ENCODE data around the gene ABHD17C. TPM values are rescaled to one million over a fixed set of nuclear protein-coding genes. Genes with fewer than 3 reads are reported as not detected.

The ABHD17C gene
- total RNA-seq, 2 donors from 2014 or later = 20.9 to 21.5 TPM

DNA sequence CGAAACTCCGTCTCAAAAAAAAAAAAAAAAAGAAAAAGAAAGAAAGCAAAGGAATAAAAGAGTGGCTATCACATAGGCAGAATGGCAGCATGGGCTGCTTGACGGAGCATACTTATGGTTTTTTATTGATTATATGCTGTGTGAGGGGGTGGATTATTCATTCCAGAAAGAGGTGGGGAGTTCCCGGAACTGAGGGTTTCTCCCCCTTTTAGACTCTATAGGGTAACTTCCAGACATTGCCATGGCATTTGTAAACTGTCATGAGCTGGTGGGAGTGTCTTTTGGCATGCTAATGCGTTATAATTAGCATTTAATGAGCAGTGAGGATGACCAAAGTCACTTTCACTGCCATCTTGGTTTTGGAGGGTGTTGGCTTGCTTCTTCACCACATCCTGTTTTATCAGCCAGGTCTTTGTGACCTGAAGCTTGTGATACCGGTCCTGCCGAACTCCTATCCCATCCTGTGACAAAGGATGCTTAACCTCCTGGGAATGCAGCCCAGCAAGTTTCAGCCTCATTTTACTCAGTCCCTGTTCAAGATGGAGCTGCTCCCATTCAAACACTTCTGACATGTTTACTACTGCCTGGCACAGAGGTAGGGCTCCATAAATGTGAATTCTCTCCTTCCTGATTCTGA is 15.8 kb upstream of the ABHD17C start:
- DNase-seq = no peak
- TF ChIP-seq, protein P1, sequence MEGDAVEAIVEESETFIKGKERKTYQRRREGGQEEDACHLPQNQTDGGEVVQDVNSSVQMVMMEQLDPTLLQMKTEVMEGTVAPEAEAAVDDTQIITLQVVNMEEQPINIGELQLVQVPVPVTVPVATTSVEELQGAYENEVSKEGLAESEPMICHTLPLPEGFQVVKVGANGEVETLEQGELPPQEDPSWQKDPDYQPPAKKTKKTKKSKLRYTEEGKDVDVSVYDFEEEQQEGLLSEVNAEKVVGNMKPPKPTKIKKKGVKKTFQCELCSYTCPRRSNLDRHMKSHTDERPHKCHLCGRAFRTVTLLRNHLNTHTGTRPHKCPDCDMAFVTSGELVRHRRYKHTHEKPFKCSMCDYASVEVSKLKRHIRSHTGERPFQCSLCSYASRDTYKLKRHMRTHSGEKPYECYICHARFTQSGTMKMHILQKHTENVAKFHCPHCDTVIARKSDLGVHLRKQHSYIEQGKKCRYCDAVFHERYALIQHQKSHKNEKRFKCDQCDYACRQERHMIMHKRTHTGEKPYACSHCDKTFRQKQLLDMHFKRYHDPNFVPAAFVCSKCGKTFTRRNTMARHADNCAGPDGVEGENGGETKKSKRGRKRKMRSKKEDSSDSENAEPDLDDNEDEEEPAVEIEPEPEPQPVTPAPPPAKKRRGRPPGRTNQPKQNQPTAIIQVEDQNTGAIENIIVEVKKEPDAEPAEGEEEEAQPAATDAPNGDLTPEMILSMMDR (conservative IDR thresholded peaks at IDR 0.05) = no peak
- no peak overlapping the region for H3K4me3 ChIP-seq (ENCODE audit: low read length)
- H3K9ac ChIP-seq (ENCODE audit: extremely low read depth, low read length, poor library complexity, severe bottlenecking) = no peak overlapping the region
- H3K27ac Mint-ChIP-seq = no peak overlapping the region
- peaks cover 12% of the 10 kb centered on the region for H3K4me1 ChIP-seq (ENCODE audit: control insufficient read depth, insufficient read depth, low read length)
- H3K27me3 ChIP-seq (ENCODE audit: control insufficient read depth, insufficient read depth, low read length, poor library complexity, severe bottlenecking) = no peaks in the 10 kb centered on the region
- WGBS, 2 experiments (ENCODE audit: insufficient coverage in 1 of 2, insufficient read length in 1 of 2) = 86 to 100% methylated on average over 2 to 7 of the region's 7 CpGs
- H3K4me1 Mint-ChIP-seq = peaks cover 22% of the 10 kb centered on the region
- no peaks in the 10 kb centered on the region for H3K9me3 Mint-ChIP-seq
- no peaks in the 10 kb centered on the region for H3K36me3 Mint-ChIP-seq (ENCODE audit: low read depth)
- H3K27ac ChIP-seq (ENCODE audit: low read depth, low read length) = no peak overlapping the region
- H3K9me3 ChIP-seq (ENCODE audit: control insufficient read depth, low read length) = no peaks in the 10 kb centered on the region
- no peak overlapping the region for H3K4me3 Mint-ChIP-seq
- no peaks in the 10 kb centered on the region for H3K36me3 ChIP-seq (ENCODE audit: control insufficient read depth, insufficient read depth, low read length)
- no peaks in the 10 kb centered on the region for H3K27me3 Mint-ChIP-seq (ENCODE audit: insufficient read depth)

- Mint-ChIP-seq H3K4me3 (no peak overlapping the region), H3K27ac (no peak overlapping the region), H3K4me1 (peaks cover 18% of the 10 kb centered on the region), H3K9me3 (no peaks in the 10 kb centered on the region), H3K27me3 (ENCODE audit: insufficient read depth) (no peaks in the 10 kb centered on the region), H3K36me3 (ENCODE audit: low read depth) (no peaks in the 10 kb centered on the region)
- 93 to 100% methylated on average over 1 to 2 of the region's 2 CpGs for WGBS, 2 experiments (ENCODE audit: insufficient coverage in 1 of 2, insufficient read length in 1 of 2)
- Histone ChIP-seq H3K27me3 (ENCODE audit: control insufficient read depth, insufficient read depth, low read length, poor library complexity, severe bottlenecking) (no peaks in the 10 kb centered on the region), H3K9ac (ENCODE audit: extremely low read depth, low read length, poor library complexity, severe bottlenecking) (no peak overlapping the region), H3K27ac (ENCODE audit: low read depth, low read length) (no peak overlapping the region), H3K4me1 (ENCODE audit: control insufficient read depth, insufficient read depth, low read length) (peaks cover 8% of the 10 kb centered on the region), H3K9me3 (ENCODE audit: control insufficient read depth, low read length) (no peaks in the 10 kb centered on the region), H3K36me3 (ENCODE audit: control insufficient read depth, insufficient read depth, low read length) (no peaks in the 10 kb centered on the region), H3K4me3 (ENCODE audit: low read length) (no peak overlapping the region)
- DNase-seq = no peak
- TF ChIP-seq, protein P1 (conservative IDR thresholded peaks at IDR 0.05) = no peak
These were observed 15.3 kb upstream of the ABHD17C start for GRCh38 chr15:80679804-80680175.

DNA sequence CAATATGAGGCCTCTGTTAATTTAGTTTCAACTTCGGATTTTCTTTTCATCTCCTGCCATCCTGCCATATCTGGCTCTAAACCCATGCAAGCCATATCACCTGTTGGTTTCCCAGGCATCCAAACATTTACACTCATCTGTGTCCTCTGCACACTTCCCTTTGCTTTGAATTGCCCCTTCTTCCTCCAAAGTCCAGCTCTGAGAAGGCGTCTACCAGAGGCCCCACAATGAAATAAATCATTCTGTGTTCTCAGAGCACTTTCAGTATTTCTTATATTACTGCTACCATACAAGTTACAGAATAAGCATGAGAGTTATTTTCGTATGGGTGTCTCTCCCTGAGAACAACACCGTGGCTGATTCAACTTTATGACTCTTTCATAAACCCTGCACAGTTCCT is 12.9 kb upstream of the ABHD17C start:
- DNase-seq = no peak
- Histone ChIP-seq H3K9ac (ENCODE audit: extremely low read depth, low read length, poor library complexity, severe bottlenecking) (no peak overlapping the region), H3K4me1 (ENCODE audit: control insufficient read depth, insufficient read depth, low read length) (peaks cover 3% of the 10 kb centered on the region), H3K9me3 (ENCODE audit: control insufficient read depth, low read length) (no peaks in the 10 kb centered on the region), H3K27me3 (ENCODE audit: control insufficient read depth, insufficient read depth, low read length, poor library complexity, severe bottlenecking) (no peaks in the 10 kb centered on the region), H3K4me3 (ENCODE audit: low read length) (no peak overlapping the region), H3K27ac (ENCODE audit: low read depth, low read length) (no peak overlapping the region), H3K36me3 (ENCODE audit: control insufficient read depth, insufficient read depth, low read length) (no peaks in the 10 kb centered on the region)
- TF ChIP-seq, protein P1 (conservative IDR thresholded peaks at IDR 0.05) = no peak
- peaks cover 6% of the 10 kb centered on the region for H3K4me1 Mint-ChIP-seq
- H3K4me3 Mint-ChIP-seq = no peak overlapping the region
- no peaks in the 10 kb centered on the region for H3K9me3 Mint-ChIP-seq
- H3K27ac Mint-ChIP-seq = no peak overlapping the region
- 86 to 91% methylated on average over 2 to 4 of the region's 4 CpGs for WGBS, 2 experiments (ENCODE audit: insufficient coverage in 1 of 2, insufficient read length in 1 of 2)
- H3K36me3 Mint-ChIP-seq (ENCODE audit: low read depth) = no peaks in the 10 kb centered on the region
- H3K27me3 Mint-ChIP-seq (ENCODE audit: insufficient read depth) = no peaks in the 10 kb centered on the region
